HG03159 (cell line): ENCODE results near the gene SFTPB.
"Not testable (repeated sequence)": the region's sequence is repeated elsewhere in the genome, so short reads cannot be mapped to it uniquely, and the experiment has no call there.

Experiments used
- ATAC-seq: cut with Tn5 transposase; IDR thresholded peaks from one replicate; pipeline ENCODE4 v1.9.1; 2021; ENCODE audit warnings: mild to moderate bottlenecking, moderate library complexity; ENCODE audit not compliant: unreplicated experiment

SFTPB gene

GRCh38 chr2:85678794-85679672 is 11.0 kb upstream of the SFTPB start:
- peak; percentile 70 for ATAC-seq

- no peak for ATAC-seq
These were observed 10.4 kb upstream of the SFTPB start for GRCh38 chr2:85678377-85678776.

GRCh38 chr2:85675866-85676548 is 8.0 kb upstream of the SFTPB start:
- no peak for ATAC-seq

GRCh38 chr2:85675427-85675826 is 7.4 kb upstream of the SFTPB start:
- ATAC-seq: no peak

- no peak for ATAC-seq
These were observed 6.4 kb upstream of the SFTPB start for GRCh38 chr2:85674417-85674816.

GRCh38 chr2:85673716-85674375 is 5.8 kb upstream of the SFTPB start:
- ATAC-seq: no peak

GRCh38 chr2:85672456-85672855 is 4.5 kb upstream of the SFTPB start:
- ATAC-seq: no peak

GRCh38 chr2:85670416-85670815 is 2.4 kb upstream of the SFTPB start:
- ATAC-seq: not testable (repeated sequence)

GRCh38 chr2:85669549-85669948 is 1.6 kb upstream of the SFTPB start:
- ATAC-seq: peak; percentile 75

- no peak for ATAC-seq
These were observed 801 bp upstream of the SFTPB start for GRCh38 chr2:85668857-85669142.

- ATAC-seq: no peak
These were observed 414 bp downstream of the SFTPB start for GRCh38 chr2:85667561-85668008.

GRCh38 chr2:85666435-85667316 is 1.3 kb downstream of the SFTPB start:
- no peak for ATAC-seq

GRCh38 chr2:85666016-85666415 is 2.0 kb downstream of the SFTPB start:
- no peak for ATAC-seq

- no peak for ATAC-seq
These were observed 2.6 kb downstream of the SFTPB start for GRCh38 chr2:85665264-85665937.

- ATAC-seq: no peak
These were observed 4.1 kb downstream of the SFTPB start for GRCh38 chr2:85663594-85664565.

- no peak for ATAC-seq
These were observed 5.0 kb downstream of the SFTPB start for GRCh38 chr2:85662899-85663593.

- no peak for ATAC-seq
These were observed 6.7 kb downstream of the SFTPB start for GRCh38 chr2:85661139-85661858.

- ATAC-seq: no peak
These were observed 7.3 kb downstream of the SFTPB start for GRCh38 chr2:85660725-85661124.
